Activated B cell treated with CpG ODN at 0.5 μM for 24 hours (primary cell): ENCODE results near the gene WIPI1. TPM values are rescaled to one million over a fixed set of nuclear protein-coding genes. Genes with fewer than 3 reads are reported as not detected.

ENCODE experiments used
- ATAC-seq: fragments of 200-7000 bp; cut with Tn5 transposase; one replicate; pipeline ENCODE4 v1.10.0; 2021; ENCODE audit warnings: low read depth, mild to moderate bottlenecking, moderate library complexity
- CTCF ChIA-PET: fragments of 350-600 bp; sonication (Branson Sonifier 250); formaldehyde crosslinking; loops from one replicate; lab custom pipeline; 2021; ENCODE audit warnings: antibody characterized with exemption; lab: Charles Lee
- POLR2A ChIA-PET: fragments of 350-600 bp; sonication (Branson Sonifier 250); formaldehyde crosslinking; loops from one replicate; lab custom pipeline; 2021; ENCODE audit warnings: antibody characterized with exemption; lab: Charles Lee
- DNase-seq: peaks from one replicate; pipeline ENCODE4 v3.0.0; 2022
- H3K27ac Mint-ChIP-seq: one replicate; pipeline ENCODE4 v1.8.0; 2020; ENCODE audit warnings: mixed read lengths
- H3K27me3 Mint-ChIP-seq: one replicate; pipeline ENCODE4 v1.8.0; 2021; ENCODE audit warnings: mixed read lengths
- H3K36me3 Mint-ChIP-seq: one replicate; pipeline ENCODE4 v1.8.0; 2021; ENCODE audit warnings: low read depth, mixed read lengths
- H3K4me1 Mint-ChIP-seq: one replicate; pipeline ENCODE4 v1.8.0; 2021; ENCODE audit warnings: mixed read lengths
- H3K4me3 Mint-ChIP-seq: one replicate; pipeline ENCODE4 v1.8.0; 2020; ENCODE audit warnings: mild to moderate bottlenecking, mixed read lengths
- H3K9me3 Mint-ChIP-seq: one replicate; pipeline ENCODE4 v1.8.0; 2020; ENCODE audit warnings: mixed read lengths
- intact Hi-C: fragments of 100-400 bp; cut with micrococcal nuclease; formaldehyde crosslinking; loops from one replicate; pipeline ENCODE4 v1.15.1; 2024
- total RNA-seq: library from RNA; stranded (reverse); gene quantifications from 2 replicates; pipeline ENCODE4 v1.2.3, GENCODE V29; 2022
- TF ChIP-seq, protein P1 (sequence below): fragments of 200-600 bp; IDR thresholded peaks from one replicate; pipeline ENCODE4 v1.8.0; 2022; ENCODE audit warnings: antibody characterized with exemption, mild to moderate bottlenecking

Gene WIPI1
- total RNA-seq, 1 donor from 2014 or later = 9.8 TPM

DNA sequence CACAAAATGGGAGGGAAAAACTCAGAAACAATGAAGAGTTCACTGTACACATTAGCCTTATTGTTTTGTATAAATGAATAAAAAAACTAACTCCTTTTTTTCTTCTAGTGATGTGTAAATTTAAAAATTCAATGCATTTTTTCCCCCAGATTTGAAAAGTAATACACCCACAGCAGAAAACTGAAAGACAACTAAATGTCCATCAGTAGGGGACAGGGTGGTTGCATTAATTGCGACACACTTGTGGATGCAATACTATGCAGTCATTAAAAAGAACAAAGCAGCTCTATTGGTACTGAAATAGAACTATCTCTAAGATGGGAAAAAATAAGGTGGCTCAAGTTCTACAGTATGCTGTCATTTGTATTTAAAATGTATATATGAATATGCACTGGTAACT is 13.7 kb upstream of the WIPI1 start:
- no peaks in the 10 kb centered on the region for H3K27me3 Mint-ChIP-seq
- TF ChIP-seq, protein P1, sequence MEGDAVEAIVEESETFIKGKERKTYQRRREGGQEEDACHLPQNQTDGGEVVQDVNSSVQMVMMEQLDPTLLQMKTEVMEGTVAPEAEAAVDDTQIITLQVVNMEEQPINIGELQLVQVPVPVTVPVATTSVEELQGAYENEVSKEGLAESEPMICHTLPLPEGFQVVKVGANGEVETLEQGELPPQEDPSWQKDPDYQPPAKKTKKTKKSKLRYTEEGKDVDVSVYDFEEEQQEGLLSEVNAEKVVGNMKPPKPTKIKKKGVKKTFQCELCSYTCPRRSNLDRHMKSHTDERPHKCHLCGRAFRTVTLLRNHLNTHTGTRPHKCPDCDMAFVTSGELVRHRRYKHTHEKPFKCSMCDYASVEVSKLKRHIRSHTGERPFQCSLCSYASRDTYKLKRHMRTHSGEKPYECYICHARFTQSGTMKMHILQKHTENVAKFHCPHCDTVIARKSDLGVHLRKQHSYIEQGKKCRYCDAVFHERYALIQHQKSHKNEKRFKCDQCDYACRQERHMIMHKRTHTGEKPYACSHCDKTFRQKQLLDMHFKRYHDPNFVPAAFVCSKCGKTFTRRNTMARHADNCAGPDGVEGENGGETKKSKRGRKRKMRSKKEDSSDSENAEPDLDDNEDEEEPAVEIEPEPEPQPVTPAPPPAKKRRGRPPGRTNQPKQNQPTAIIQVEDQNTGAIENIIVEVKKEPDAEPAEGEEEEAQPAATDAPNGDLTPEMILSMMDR = no peak
- ChIA-PET POLR2A (no interaction called here), CTCF (interaction anchor here (1.2 kb wide), 2 partner anchors 12 to 14 kb away, joined by 3 to 4 read pairs; partner anchors contain the start of gene WIPI1)
- H3K27ac Mint-ChIP-seq = no peak overlapping the region
- intact Hi-C loops = no loop called here
- no peak for ATAC-seq
- H3K4me1 Mint-ChIP-seq = peaks cover 1% of the 10 kb centered on the region
- DNase-seq = no peak
- no peaks in the 10 kb centered on the region for H3K9me3 Mint-ChIP-seq
- H3K4me3 Mint-ChIP-seq = no peak overlapping the region
- no peaks in the 10 kb centered on the region for H3K36me3 Mint-ChIP-seq

DNA sequence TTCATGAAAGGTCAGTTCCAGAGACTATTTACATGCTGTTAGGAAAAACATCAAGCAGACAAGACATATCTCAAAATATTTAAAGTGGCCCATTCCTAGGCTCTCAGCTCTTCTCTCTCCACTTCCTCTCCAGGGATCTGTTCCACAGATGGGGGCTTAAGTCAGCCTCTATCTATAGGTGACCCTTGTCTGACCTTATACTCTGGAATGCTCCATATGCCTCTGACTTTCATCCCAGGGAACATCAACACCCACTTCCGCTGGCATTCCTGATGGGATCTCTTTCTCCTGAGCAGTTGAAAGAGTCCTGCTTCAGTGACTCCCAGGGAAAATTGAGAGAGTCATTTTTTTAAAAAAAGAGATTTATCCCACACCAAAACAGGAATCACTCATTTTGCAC is 11.5 kb upstream of the WIPI1 start:
- no peak for ATAC-seq
- TF ChIP-seq, protein P1 = no peak
- Mint-ChIP-seq H3K4me1 (peaks cover 5% of the 10 kb centered on the region), H3K36me3 (no peaks in the 10 kb centered on the region), H3K9me3 (no peaks in the 10 kb centered on the region), H3K27me3 (no peaks in the 10 kb centered on the region), H3K27ac (no peak overlapping the region), H3K4me3 (no peak overlapping the region)
- POLR2A ChIA-PET = no interaction called here
- CTCF ChIA-PET = no interaction called here
- no peak for DNase-seq
- intact Hi-C loops = loop anchor here (5.0 to 10.0 kb wide), 3 partner anchors 644 to 1744 kb away; partner anchors contain the start of gene BPTF

DNA sequence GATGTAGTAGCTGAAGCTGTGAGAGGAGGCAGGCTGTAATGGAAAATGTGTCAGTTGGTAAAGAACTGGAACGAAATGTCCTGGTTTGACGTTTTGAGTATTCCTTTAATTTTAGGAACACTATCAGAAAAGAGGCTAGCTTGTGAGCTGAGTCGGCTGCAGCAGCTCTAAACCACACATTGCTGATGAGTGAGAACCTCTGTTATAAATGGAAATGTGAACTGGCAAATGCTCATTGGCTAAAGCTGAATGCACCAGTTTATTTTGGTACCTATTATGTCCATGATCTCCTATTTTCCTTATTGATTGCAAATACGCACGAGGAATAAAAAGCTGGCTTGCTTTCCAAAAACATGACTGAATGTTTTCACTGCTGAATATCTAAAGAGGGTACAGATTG is 11.0 kb upstream of the WIPI1 start:
- ATAC-seq (no peak), DNase-seq (no peak)
- ChIA-PET POLR2A (interaction anchor here (1.8 kb wide), 1 partner anchor 44 kb away, joined by 5 read pairs; the partner anchor contains the start of gene PRKAR1A), CTCF (interaction anchor here (1.1 to 2.1 kb wide), 2 partner anchors 31 to 44 kb away, joined by 4 to 6 read pairs; partner anchors contain the start of gene PRKAR1A)
- no peaks in the 10 kb centered on the region for H3K36me3 Mint-ChIP-seq
- H3K27me3 Mint-ChIP-seq = no peaks in the 10 kb centered on the region
- intact Hi-C loops = loop anchor here (5.0 to 10.0 kb wide), 3 partner anchors 644 to 1744 kb away; partner anchors contain the start of gene BPTF
- H3K9me3 Mint-ChIP-seq = no peaks in the 10 kb centered on the region
- no peak overlapping the region for H3K4me3 Mint-ChIP-seq
- no peak overlapping the region for H3K27ac Mint-ChIP-seq
- H3K4me1 Mint-ChIP-seq = peaks cover 5% of the 10 kb centered on the region
- TF ChIP-seq, protein P1 = no peak

DNA sequence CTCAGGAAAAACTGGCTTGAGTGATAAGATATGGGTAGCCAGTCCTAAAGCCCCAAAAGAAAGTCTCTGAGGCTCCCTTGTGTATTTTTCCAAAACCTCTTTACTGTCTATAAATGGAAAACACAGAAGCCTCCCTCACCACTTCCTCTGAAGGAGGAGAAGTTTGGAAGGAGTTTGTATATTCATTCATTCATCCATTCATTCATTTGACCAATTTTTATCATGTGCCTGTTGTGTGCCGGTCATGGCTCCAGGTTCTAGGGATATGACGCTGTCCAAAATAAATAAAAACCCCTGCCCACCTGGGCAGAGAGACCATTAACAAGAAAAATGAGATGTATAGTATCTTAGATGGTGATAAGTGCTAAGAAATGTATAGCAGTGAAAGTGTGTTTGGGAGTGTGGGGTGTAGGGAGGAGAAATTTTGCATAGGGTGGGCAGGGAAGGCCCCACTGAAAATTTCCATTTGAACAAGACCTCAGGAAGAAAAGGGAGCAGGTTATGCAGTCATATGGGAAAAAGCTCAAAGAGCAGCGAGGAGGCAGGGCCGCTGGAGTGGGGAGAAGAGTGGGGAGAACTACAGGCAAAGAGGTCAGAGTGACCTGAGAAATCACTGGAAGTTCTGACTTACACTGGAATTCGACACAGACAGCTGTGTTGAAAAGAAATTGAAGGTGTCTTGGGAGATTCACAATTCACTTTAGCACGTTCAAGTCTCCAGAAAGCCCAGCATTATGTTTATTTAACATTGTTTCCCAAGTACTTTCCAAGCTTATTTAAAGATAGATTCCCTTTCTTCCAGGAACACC is 6.1 kb upstream of the WIPI1 start:
- DNase-seq = no peak
- Mint-ChIP-seq H3K27me3 (no peaks in the 10 kb centered on the region), H3K36me3 (no peaks in the 10 kb centered on the region), H3K4me3 (no peak overlapping the region), H3K4me1 (peaks cover 11% of the 10 kb centered on the region), H3K9me3 (no peaks in the 10 kb centered on the region), H3K27ac (no peak overlapping the region)
- TF ChIP-seq, protein P1 = no peak
- POLR2A ChIA-PET = interaction anchor here (0.6 to 1.4 kb wide), 2 partner anchors 49 to 216 kb away, joined by 3 to 5 read pairs; partner anchors contain the start of gene PRKAR1A
- CTCF ChIA-PET = interaction anchor here (0.6 to 2.1 kb wide), 5 partner anchors 8 to 406 kb away, joined by 3 to 8 read pairs (median 4); no protein-coding TSS in a partner anchor
- intact Hi-C loops = loop anchor here (1.0 to 10.0 kb wide), 10 partner anchors 27 to 1739 kb away; partner anchors contain the start of genes BPTF, NOL11 and PITPNC1
- ATAC-seq = no peak
